NCI-H345 treated with DMSO at 0.1 percent for 48 hours (cell line): ENCODE measurements around the gene SYNE3.

ENCODE experiments used
- DNase-seq: peaks from one replicate; lab custom pipeline; 2025; ENCODE audit not compliant: unreplicated experiment; lab: John Stamatoyannopoulos, UW

SYNE3 gene

GRCh38 chr14:95490727-95491451 is 25.6 kb downstream of the SYNE3 start:
- DNase-seq, result no peak

DNA sequence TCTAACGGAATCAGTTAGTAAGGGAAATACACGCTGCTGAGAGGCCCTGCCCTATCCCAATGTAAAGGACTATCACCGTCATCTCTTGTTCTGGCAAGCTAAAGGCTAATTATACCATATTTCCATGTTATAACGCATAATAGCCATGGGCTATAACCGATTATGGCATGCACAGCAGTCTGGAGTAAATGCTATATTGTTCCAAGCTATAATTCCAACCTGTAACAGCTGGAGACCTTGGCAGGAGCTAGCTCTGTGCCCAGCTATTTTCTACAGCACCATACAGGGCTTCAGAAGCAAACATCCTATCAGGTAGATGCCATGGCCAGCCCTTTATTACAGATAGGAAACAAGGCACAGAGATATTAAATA is 26.3 kb downstream of the SYNE3 start:
- DNase-seq, result no peak

GRCh38 chr14:95489214-95490137 is 27.0 kb downstream of the SYNE3 start:
- DNase-seq, result no peak

DNA sequence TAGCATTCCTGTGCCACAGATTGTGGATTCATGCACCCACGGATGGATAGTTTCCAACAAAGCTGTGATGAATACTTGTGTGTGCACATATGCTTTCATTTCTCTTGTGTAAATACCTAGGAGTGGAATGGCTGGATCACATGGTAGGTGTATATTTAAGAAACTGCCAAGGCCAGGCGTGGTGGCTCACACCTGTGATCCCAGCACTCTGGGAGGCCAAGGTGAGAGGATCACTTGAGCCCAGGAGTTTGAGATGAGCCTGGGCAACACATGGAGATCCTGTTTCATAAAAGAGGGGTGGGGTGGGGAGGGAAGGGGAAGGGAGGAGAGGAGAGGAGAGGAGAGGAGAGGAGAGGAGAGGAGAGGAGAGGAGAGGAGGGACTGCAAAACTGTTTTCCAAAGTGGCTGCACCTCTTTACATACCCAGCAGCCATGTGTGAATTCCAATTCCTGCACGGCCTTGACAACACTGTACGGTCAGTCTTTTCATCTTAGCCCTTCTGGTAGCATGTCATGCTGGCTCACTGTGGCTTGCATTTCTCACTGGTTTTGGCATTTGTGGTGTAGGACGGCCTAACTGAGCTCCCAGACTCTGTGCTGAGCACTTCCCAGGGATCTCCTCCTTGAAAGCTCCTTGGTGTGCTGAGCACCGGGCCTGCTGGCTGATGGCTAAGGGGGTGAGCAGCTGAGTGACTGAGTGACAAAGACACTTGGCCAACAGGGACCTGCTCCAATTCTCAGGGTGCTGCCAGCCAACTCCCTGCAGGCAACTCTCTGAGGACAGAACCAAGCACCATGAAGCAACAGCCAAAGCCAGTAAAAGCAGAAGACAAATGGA is 27.9 kb downstream of the SYNE3 start:
- DNase-seq, result no peak

GRCh38 chr14:95487669-95488084 is 28.8 kb downstream of the SYNE3 start:
- DNase-seq, result no peak

DNA sequence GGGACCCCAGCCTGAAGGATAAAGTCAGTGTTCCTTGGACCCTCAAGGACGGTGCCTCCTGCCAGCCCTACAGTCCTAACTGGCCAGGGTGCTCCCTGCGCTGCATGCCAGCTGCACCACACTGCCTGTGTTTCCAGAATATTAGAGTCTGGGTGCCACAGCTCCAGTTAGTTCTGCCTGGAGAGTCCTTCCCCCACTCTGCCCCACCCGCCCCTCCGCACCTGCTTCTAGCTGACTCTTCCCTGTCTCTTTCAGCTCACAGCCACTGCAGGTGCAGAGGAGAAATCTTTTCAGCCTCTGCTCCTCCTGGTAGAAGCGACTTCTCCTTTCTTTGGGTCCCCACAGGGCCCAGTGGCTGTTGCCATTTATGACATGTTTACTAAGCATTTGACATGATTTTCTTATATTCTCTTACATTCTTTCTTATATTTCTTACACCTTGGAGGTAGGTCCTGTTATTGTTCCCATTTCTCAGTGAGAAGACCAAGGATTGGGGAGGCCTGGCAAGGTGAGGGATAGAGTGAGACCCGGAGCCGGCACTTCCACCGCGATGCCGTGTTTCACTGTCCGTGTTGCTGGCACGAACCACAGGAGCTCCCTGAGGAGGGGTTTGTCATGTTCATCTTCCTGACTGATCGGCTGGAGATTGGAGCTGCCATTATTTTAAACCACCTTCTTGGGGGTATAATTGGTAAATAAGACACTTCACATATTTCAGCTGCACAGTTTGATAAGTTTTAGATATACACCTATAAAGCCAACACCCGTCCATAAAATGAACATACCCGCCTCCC is 29.4 kb downstream of the SYNE3 start:
- peak; percentile 21 for DNase-seq

DNA sequence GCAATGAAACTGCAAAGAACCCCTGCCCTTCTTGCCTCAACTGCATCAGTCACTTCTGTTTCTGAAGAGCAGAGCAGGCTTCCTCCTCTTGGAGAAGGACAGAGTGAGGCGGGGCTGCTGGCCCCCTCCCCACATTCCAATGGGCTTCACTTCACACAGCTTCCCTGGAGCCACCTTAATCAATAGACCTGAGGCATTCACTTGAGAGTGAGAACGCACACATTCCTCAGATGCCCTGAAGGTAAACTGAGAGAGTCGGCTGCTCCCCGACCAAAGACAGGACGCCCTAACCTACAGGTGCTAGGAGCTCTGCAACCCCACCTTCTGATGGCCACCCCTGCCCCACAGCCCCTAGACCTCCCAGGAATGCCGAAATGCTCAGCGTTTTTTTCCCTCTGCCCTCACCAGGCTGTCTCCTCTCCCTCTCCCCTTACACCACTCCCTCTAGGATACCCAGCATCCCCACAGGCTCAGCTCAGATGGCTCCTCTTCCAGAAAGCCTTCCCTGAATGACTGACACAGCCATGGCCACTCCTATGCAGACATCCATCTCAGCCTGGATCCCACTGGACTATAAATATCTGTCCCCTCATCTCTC is 31.1 kb downstream of the SYNE3 start:
- no peak for DNase-seq

- DNase-seq, result no peak
These were observed 32.2 kb downstream of the SYNE3 start for GRCh38 chr14:95484296-95484695.

DNA sequence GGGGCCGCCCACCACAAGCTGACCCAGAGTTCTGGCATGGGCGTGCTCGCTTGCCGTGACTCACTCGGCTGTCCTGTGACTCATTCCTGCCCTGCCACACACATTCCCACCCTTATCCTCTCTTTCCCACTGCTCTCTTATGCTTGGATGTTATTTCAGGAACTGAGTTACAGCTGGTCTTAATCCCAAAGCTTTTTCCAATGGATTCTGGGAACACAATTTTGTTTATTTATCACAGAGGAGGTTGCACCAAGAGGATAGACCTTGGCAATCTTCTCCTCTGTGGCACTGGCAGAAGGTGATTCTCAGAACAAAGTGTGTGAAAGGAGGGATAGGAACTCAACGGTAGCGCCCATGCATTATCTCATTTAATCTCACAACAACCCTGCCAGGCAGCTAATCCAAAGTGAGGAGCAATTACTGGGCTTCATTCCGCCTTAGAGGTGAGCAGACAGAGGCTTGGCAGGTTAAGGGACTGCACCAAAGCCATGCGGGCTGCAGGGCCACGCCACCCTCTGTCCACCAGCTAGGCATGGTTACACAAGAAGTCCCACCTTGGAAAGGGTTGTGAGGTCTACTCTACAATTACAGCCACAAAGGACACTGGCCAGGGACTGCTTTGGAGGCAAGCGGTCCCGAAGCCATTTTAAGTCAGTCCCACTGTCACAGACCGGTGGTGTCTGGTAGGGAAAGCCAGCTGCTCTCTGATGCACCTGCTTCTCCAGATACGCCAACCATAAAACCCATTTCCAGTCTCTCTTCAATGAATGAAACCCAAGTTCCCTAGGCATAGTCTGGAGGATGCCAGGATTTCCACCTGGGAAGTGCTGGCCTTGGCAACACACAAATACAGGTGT is 32.9 kb downstream of the SYNE3 start:
- DNase-seq, result no peak

DNA sequence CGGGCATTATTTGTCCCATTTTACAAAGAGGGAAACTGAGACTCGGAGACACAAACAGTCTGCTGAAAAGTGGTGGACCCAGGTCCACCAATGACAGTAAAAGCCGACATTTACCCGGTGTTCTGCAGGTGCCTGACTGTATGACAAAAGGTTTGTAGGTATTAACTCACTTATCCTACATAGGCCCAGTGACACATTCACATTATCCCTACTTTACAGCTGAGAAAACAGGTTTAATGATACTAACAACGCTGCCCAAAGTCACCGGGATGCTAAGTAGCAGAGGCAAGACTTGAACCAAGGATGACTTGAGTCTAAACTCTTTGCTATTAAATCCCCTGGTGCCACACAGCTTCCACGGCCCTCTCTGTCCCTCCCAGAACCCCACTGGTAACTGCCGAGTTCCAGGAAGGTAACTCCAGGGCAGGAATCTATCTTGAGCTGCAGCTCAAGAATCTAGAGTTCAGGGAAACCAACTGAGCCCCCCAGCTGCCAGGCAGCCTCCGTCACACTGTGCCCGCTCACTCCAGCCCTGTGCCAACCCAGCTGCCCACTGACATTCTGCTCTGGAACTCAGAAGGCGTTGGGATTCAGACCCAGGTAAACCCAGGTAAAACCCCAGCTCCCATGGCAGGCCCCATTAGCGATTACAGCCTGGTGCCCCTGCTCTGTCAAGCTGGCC is 33.7 kb downstream of the SYNE3 start:
- no peak for DNase-seq

DNA sequence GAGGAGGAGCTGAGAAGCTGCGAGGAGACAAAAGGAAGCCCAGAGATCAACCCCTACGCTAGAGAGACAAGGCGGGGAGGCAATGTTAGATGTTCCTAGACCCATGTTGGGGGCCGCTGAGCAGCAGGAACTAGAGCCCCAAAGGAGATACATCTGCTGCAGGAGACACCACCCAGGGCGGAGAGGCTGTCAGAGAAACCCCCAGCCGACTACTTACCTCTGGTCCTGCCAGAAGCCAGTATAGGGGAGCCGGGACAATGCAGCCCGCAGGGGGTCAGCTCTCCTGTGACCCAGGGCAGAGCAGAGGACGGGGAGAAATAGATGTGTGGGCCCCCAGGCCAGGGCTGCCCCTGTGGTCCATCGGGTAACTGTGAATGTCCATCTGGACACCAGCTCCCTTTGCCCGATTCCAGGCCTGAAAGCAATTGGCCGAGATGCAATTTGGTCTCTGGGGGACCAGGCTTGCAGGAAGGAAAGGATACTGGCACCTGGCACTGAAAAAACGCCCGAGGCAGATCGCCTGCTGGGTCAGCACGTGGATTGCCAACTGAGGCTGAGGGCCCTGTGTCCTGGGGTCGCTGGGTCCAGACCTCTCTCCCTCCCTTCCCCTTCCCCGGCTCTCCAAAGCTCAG is 34.9 kb downstream of the SYNE3 start:
- DNase-seq, result no peak

DNA sequence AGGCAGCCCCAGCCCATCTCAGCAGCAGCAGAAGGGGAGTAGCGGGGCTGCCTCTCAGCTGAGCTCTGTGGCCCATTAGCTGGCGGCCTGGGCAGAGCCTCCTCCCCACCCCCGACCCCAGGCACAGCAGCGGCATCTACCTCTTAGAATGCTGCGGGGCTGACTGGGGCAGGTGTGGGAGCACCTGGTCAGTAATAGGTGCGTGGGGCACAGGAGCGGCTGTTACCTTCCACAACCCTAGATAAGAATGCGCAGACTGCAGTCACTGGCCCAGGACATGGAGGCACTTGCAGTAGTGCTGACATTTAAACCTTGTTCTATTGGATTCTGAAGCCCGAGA is 35.6 kb downstream of the SYNE3 start:
- DNase-seq, result no peak

- DNase-seq, result no peak
These were observed 36.2 kb downstream of the SYNE3 start for GRCh38 chr14:95480109-95480886.

DNA sequence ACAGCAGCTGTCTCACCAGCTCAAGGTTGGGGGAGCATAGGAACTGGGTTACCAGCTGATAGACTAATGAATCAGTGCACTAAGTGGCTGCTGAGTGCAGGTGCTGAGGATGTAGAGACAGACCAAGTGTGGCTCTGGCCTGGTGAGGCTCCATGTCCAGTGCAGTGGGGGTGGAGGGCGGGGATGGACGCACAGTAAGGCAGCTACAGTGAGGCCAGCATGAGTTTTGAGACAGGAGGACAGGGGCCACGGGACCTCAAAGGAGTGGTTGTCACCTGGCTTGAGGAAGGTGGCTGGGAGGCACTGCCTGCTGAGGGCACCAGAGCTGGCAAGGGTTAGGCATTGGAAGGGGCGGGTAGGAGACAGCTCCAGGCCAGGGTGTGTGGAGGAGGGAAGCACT is 37.0 kb downstream of the SYNE3 start:
- DNase-seq, result no peak

DNA sequence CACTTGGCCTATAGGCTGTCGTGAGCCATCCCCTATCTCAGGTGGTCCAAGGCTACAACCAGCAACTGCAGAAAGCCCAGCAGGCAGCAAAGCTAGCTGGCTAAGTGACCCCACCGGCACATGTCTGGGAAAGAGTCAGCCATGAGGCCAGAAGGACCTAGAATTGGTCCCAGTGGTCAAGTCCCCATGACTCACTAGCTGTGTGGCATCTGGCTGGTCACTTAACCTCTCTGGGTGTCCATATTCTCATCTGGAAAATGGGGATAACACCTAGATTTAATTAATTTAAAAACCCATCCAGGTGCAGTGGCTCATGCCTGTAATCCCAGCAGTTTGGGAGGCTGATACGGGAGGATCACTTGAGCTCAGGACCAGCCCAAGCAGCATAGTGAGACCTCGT is 37.6 kb downstream of the SYNE3 start:
- no peak for DNase-seq

GRCh38 chr14:95478309-95478708 is 38.1 kb downstream of the SYNE3 start:
- no peak for DNase-seq

GRCh38 chr14:95477411-95478269 is 38.8 kb downstream of the SYNE3 start:
- DNase-seq, result no peak
